Skeletal muscle satellite cell (primary cell): ENCODE measurements around the gene ISCU.
"Not testable (repeated sequence)": the region's sequence is repeated elsewhere in the genome, so short reads cannot be mapped to it uniquely, and the experiment has no call there.

Experiments
- H3K27me3 ChIP-seq: 2 replicates; pipeline ENCODE4 v1.7.0; 2013; ENCODE audit warnings: low read length; ENCODE audit not compliant: control insufficient read depth, insufficient read depth
- H3K36me3 ChIP-seq: 2 replicates; pipeline ENCODE4 v1.7.0; 2013; ENCODE audit warnings: mild to moderate bottlenecking, control low read depth, low read length; ENCODE audit not compliant: insufficient read depth
- H3K4me1 ChIP-seq: 2 replicates; pipeline ENCODE4 v1.7.0; 2013; ENCODE audit warnings: low read length; ENCODE audit not compliant: control insufficient read depth, insufficient read depth
- H3K4me2 ChIP-seq: 2 replicates; pipeline ENCODE4 v1.7.0; 2013; ENCODE audit warnings: mild to moderate bottlenecking, low read length
- H3K4me3 ChIP-seq: 2 replicates; pipeline ENCODE4 v1.7.0; 2013; ENCODE audit warnings: low read length
- H3K9ac ChIP-seq: 2 replicates; pipeline ENCODE4 v1.7.0; 2013; ENCODE audit warnings: mild to moderate bottlenecking, low read depth, low read length, moderate library complexity
- H3K9me3 ChIP-seq: replicated peaks from 2 replicates; pipeline ENCODE4 v1.7.0; 2013; ENCODE audit warnings: mild to moderate bottlenecking, control low read depth, low read length

The ISCU gene

GRCh38 chr12:108574276-108574675, 11.9 kb downstream of the ISCU start:
- not testable (repeated sequence) for H3K9ac ChIP-seq, H3K27me3 ChIP-seq, H3K4me3 ChIP-seq, H3K9me3 ChIP-seq, H3K36me3 ChIP-seq, H3K4me2 ChIP-seq
- peaks cover 11% of the 10 kb centered on the region for H3K4me1 ChIP-seq

DNA sequence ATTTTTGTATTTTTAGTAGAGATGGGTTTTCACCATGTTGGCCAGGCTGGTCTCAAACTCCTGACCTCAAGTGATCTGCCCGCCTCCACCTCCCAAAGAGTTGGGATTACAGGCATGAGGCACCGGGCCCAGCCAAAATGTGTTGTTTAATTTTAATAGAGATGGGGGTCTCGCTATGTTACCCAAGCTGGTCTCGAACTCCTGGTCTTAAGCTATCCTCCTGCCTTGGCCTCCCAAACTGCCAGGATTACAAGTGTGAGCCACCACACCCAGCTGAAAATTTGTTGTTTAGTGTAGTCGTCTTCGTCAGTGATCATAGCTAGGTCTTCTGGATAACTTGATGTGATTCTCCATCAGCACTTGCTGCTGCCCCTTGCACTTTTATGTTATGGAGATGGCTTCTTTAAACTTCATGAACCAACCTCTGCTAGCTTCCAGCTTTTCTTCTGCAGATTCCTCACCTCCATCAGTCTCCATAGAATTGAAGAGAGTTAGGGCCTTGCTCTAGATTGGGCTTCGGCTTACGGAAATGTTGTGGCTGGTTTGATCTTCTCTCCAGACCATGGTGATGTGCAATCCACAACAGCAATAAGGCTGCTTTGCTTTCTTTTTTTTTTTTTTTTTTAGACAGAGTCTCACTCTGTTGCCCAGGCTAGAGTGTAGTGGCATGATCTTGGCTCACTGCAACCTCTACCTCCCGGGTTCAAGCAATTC, 13.0 kb downstream of the ISCU start:
- Histone ChIP-seq H3K4me1 (peaks cover 12% of the 10 kb centered on the region), H3K9ac (no peak overlapping the region), H3K4me3 (no peak overlapping the region), H3K4me2 (no peak overlapping the region), H3K36me3 (no peaks in the 10 kb centered on the region), H3K27me3 (no peaks in the 10 kb centered on the region), H3K9me3 (no peaks in the 10 kb centered on the region)

- Histone ChIP-seq H3K4me3 (no peak overlapping the region), H3K36me3 (no peaks in the 10 kb centered on the region), H3K4me1 (peaks cover 17% of the 10 kb centered on the region), H3K4me2 (no peak overlapping the region), H3K9ac (no peak overlapping the region), H3K27me3 (no peaks in the 10 kb centered on the region), H3K9me3 (no peaks in the 10 kb centered on the region)
Observed at GRCh38 chr12:108576660-108577234, 14.4 kb downstream of the ISCU start.

DNA sequence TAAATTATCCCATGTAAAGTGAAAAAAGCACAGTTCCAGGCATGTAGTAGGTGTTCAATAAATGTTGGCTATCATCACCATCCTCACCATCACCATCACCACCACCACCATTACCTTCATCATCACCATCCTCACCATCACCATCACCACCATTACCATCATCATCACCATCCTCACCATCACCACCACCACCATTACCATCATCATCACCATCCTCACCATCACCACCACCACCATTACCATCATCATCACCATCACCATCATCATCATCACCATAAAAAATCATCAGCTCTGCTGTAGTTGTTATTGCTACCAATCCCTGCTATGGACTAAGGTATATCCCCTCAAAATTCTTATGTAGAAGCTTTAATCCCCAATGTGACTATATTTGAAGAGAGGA, 15.1 kb downstream of the ISCU start:
- Histone ChIP-seq H3K9ac (no peak overlapping the region), H3K4me1 (peaks cover 19% of the 10 kb centered on the region), H3K9me3 (no peaks in the 10 kb centered on the region), H3K27me3 (no peaks in the 10 kb centered on the region), H3K4me2 (no peak overlapping the region), H3K36me3 (no peaks in the 10 kb centered on the region), H3K4me3 (no peak overlapping the region)

GRCh38 chr12:108578264-108578663, 15.9 kb downstream of the ISCU start:
- Histone ChIP-seq H3K4me1 (peaks cover 27% of the 10 kb centered on the region), H3K9ac (no peak overlapping the region), H3K4me3 (no peak overlapping the region), H3K27me3 (no peaks in the 10 kb centered on the region), H3K36me3 (no peaks in the 10 kb centered on the region), H3K9me3 (no peaks in the 10 kb centered on the region), H3K4me2 (no peak overlapping the region)

- no peaks in the 10 kb centered on the region for H3K36me3 ChIP-seq
- H3K4me2 ChIP-seq: no peak overlapping the region
- H3K27me3 ChIP-seq: no peaks in the 10 kb centered on the region
- no peaks in the 10 kb centered on the region for H3K9me3 ChIP-seq
- H3K4me1 ChIP-seq: peaks cover 33% of the 10 kb centered on the region
- no peak overlapping the region for H3K4me3 ChIP-seq
- H3K9ac ChIP-seq: no peak overlapping the region
Observed at GRCh38 chr12:108578813-108579212, 16.4 kb downstream of the ISCU start.

- H3K4me1 ChIP-seq: peaks cover 40% of the 10 kb centered on the region
- H3K4me2 ChIP-seq: no peak overlapping the region
- no peaks in the 10 kb centered on the region for H3K27me3 ChIP-seq
- no peaks in the 10 kb centered on the region for H3K36me3 ChIP-seq
- H3K4me3 ChIP-seq: no peak overlapping the region
- no peaks in the 10 kb centered on the region for H3K9me3 ChIP-seq
- H3K9ac ChIP-seq: no peak overlapping the region
Observed at GRCh38 chr12:108580531-108580930, 18.1 kb downstream of the ISCU start.

- H3K9ac ChIP-seq: no peak overlapping the region
- H3K9me3 ChIP-seq: no peaks in the 10 kb centered on the region
Observed at GRCh38 chr12:108581311-108582227, 19.2 kb downstream of the ISCU start.

GRCh38 chr12:108582509-108582908, 20.1 kb downstream of the ISCU start:
- Histone ChIP-seq H3K9me3 (no peaks in the 10 kb centered on the region), H3K4me2 (no peak overlapping the region), H3K9ac (no peak overlapping the region), H3K4me1 (peaks cover 29% of the 10 kb centered on the region), H3K4me3 (no peak overlapping the region), H3K36me3 (no peaks in the 10 kb centered on the region), H3K27me3 (no peaks in the 10 kb centered on the region)

More at GRCh38 chr12:108581311-108582227, 19.2 kb downstream of the ISCU start:
- Histone ChIP-seq H3K27me3 (no peaks in the 10 kb centered on the region), H3K4me2 (no peak overlapping the region), H3K4me1 (peaks cover 34% of the 10 kb centered on the region), H3K4me3 (no peak overlapping the region), H3K36me3 (no peaks in the 10 kb centered on the region)

DNA sequence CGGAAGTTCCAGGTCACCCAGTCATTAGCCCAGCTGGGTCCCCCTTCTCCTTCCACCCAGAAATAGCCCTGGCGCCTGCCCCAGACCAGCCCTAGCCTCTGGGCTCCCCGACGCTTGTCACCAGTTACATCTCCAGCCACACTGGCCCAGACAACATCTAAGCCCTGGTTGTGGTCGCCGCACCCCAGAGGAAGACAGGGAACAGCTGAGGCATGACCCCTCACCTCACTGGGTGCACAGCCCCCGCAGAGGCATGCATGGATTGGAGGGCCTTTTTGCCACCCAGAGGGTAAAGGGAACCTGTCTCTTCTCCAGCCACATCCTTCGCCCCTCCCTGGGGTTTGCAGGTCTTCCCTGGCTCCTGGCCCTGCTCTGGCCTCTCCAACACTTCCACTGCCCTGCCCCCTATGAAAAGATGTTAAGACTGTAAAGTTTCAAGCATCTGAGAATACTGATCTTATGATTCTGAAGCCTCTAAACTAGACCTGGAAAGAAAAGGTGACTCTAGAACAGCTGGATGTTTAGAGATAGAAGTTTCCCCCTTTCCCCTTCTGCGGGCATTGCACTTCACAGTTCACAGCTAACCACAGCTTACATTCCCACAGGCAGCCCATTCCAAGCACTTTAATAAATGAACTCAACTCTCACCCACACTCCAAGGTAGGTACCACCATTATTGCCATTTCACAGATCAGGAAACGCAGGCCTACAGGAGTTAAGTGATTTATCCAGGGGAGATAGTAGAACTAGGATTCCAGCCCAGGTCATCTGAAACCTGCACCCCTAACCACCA, 20.8 kb downstream of the ISCU start:
- Histone ChIP-seq H3K36me3 (no peaks in the 10 kb centered on the region), H3K9ac (peak overlapping the region; percentile 26), H3K9me3 (no peaks in the 10 kb centered on the region), H3K27me3 (no peaks in the 10 kb centered on the region), H3K4me3 (no peak overlapping the region), H3K4me1 (peaks cover 29% of the 10 kb centered on the region), H3K4me2 (no peak overlapping the region)

DNA sequence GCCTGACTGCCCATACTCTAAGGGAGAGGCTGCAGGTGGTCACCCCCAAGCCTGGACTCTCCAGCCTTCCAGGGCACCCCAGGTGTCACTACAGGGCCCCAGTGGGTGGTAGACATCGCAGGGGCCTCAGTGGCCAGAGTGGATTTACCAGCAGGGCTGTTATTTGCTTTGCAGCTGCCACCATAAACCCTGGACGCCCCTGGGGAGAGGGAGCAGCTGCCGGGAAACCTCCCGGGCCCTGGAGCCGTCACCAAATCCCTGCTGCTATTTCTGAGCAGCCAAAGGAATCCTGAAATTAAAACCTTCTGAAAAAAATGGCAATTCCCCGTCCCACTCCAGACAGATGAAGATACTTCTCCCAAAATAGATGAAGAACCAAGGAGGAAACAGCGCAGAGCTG, 21.6 kb downstream of the ISCU start:
- H3K27me3 ChIP-seq: peaks cover 5% of the 10 kb centered on the region
- no peaks in the 10 kb centered on the region for H3K9me3 ChIP-seq
- H3K4me1 ChIP-seq: peaks cover 29% of the 10 kb centered on the region
- no peak overlapping the region for H3K4me3 ChIP-seq
- peak overlapping the region; percentile 26 for H3K9ac ChIP-seq
- no peaks in the 10 kb centered on the region for H3K36me3 ChIP-seq
- H3K4me2 ChIP-seq: no peak overlapping the region
